Smooth muscle cell (in vitro differentiated cells): Measurements from ENCODE around the gene WNT3A. TPM values are rescaled to one million over a fixed set of nuclear protein-coding genes. Genes with fewer than 3 reads are reported as not detected.
A peak's percentile ranks its signal among the peaks of the same experiment; 100 is the strongest.

Experiments
- DNase-seq: peaks from one replicate; lab custom pipeline; 2025; ENCODE audit not compliant: unreplicated experiment; lab: John Stamatoyannopoulos, UW
- H2AFZ ChIP-seq: fragments of 200-600 bp; sonication (generic); 2 replicates; pipeline ENCODE4 v1.6.0; 2016; ENCODE audit warnings: antibody characterized with exemption, low read depth, mild to moderate bottlenecking
- H3F3A ChIP-seq: fragments of 200-600 bp; sonication (generic); 2 replicates; pipeline ENCODE4 v1.6.0; 2017; ENCODE audit warnings: antibody characterized with exemption, low read depth
- H3K27ac ChIP-seq: fragments of 200-600 bp; sonication (generic); 2 replicates; pipeline ENCODE4 v1.5.1; 2016; ENCODE audit warnings: low read depth, mild to moderate bottlenecking
- H3K27me3 ChIP-seq: fragments of 200-600 bp; sonication (generic); 2 replicates; pipeline ENCODE4 v1.6.1; 2016; ENCODE audit warnings: low read depth, mild to moderate bottlenecking
- H3K36me3 ChIP-seq: fragments of 200-600 bp; sonication (generic); 2 replicates; pipeline ENCODE4 v1.5.1; 2016; ENCODE audit warnings: low read depth
- H3K4me1 ChIP-seq: fragments of 200-600 bp; sonication (generic); 2 replicates; pipeline ENCODE4 v1.5.1; 2016; ENCODE audit warnings: low read depth
- H3K4me2 ChIP-seq: fragments of 200-600 bp; sonication (generic); 2 replicates; pipeline ENCODE4 v1.6.0; 2016; ENCODE audit warnings: mild to moderate bottlenecking
- H3K4me3 ChIP-seq: fragments of 200-600 bp; sonication (generic); 2 replicates; pipeline ENCODE4 v1.5.1; 2016; ENCODE audit warnings: mild to moderate bottlenecking
- H3K79me2 ChIP-seq: fragments of 200-600 bp; sonication (generic); 2 replicates; pipeline ENCODE4 v1.6.0; 2016; ENCODE audit warnings: low read depth, mild to moderate bottlenecking
- H3K9ac ChIP-seq: fragments of 200-600 bp; sonication (generic); 2 replicates; pipeline ENCODE4 v1.6.0; 2016; ENCODE audit warnings: low read depth
- H3K9me3 ChIP-seq: fragments of 200-600 bp; sonication (generic); replicated peaks from 2 replicates; pipeline ENCODE4 v1.5.1; 2016; ENCODE audit warnings: low read depth
- H4K20me1 ChIP-seq: fragments of 200-600 bp; sonication (generic); 2 replicates; pipeline ENCODE4 v1.6.0; 2016; ENCODE audit warnings: low read depth
- CTCF ChIP-seq: fragments of 200-600 bp; sonication (generic); IDR thresholded peaks from 2 replicates; pipeline ENCODE4 v1.5.1; 2017; ENCODE audit warnings: borderline replicate concordance, mild to moderate bottlenecking, antibody characterized with exemption; ENCODE audit not compliant: insufficient read depth, poor library complexity, severe bottlenecking
- WGBS: methylation state at CpG from one replicate; pipeline ENCODE4 v1.1.7; 2016; ENCODE audit warnings: low lambda C conversion rate; 5-methylcytosine and 5-hydroxymethylcytosine counted together
- polyA plus RNA-seq: library from polyadenylated mRNA; unstranded; fragments of >200 nt; fragmentation: Nextera tagmentation; extraction: Ambion mirVana; gene quantifications from 2 replicates; pipeline ENCODE4 v1.2.1, GENCODE V29; 2016
- total RNA-seq: library from RNA; depleted of rRNA; stranded (reverse); fragments of >200 nt; gene quantifications from 2 replicates; pipeline ENCODE4 v1.2.3, GENCODE V29; 2014

WNT3A gene
- total and polyA plus RNA-seq, 2 experiments from 2014 or later: 0.13 TPM; not detected in 1

- H3K27me3 ChIP-seq: peaks cover under 1% of the 10 kb centered on the region
- no peaks in the 10 kb centered on the region for H3K4me1 ChIP-seq
- peak overlapping the region; percentile 48 for H2AFZ ChIP-seq
- no peak overlapping the region for H3K4me3 ChIP-seq
- no peaks in the 10 kb centered on the region for H3F3A ChIP-seq
- no peaks in the 10 kb centered on the region for H3K79me2 ChIP-seq
- WGBS: 85% methylated on average over 21 of the region's 21 CpGs
- H3K9ac ChIP-seq: no peak overlapping the region
- no peaks in the 10 kb centered on the region for H3K36me3 ChIP-seq
- no peak for DNase-seq
- H3K27ac ChIP-seq: no peak overlapping the region
- no peaks in the 10 kb centered on the region for H3K9me3 ChIP-seq
- no peaks in the 10 kb centered on the region for H4K20me1 ChIP-seq
- no peak overlapping the region for H3K4me2 ChIP-seq
- no peak for TF ChIP-seq CTCF
Observed at GRCh38 chr1:228015276-228016180, 8.7 kb downstream of the WNT3A start.

- H3K4me1 ChIP-seq: no peaks in the 10 kb centered on the region
- no peak overlapping the region for H2AFZ ChIP-seq
- TF ChIP-seq CTCF: no peak
- H4K20me1 ChIP-seq: no peaks in the 10 kb centered on the region
- H3K4me2 ChIP-seq: no peak overlapping the region
- H3K4me3 ChIP-seq: no peak overlapping the region
- no peaks in the 10 kb centered on the region for H3K9me3 ChIP-seq
- H3K27me3 ChIP-seq: no peaks in the 10 kb centered on the region
- 91% methylated on average over 2 of the region's 2 CpGs for WGBS
- no peak overlapping the region for H3K9ac ChIP-seq
- H3K36me3 ChIP-seq: no peaks in the 10 kb centered on the region
- no peaks in the 10 kb centered on the region for H3K79me2 ChIP-seq
- H3F3A ChIP-seq: no peaks in the 10 kb centered on the region
- no peak overlapping the region for H3K27ac ChIP-seq
- DNase-seq: no peak
Observed at GRCh38 chr1:228016181-228016510, 9.3 kb downstream of the WNT3A start.

GRCh38 chr1:228016653-228017355 is 10.0 kb downstream of the WNT3A start:
- Histone ChIP-seq H3K79me2 (no peaks in the 10 kb centered on the region), H3K36me3 (no peaks in the 10 kb centered on the region), H3K4me1 (no peaks in the 10 kb centered on the region), H3K9me3 (no peaks in the 10 kb centered on the region), H3K4me3 (no peak overlapping the region), H3K27ac (no peak overlapping the region), H3K27me3 (no peaks in the 10 kb centered on the region), H3K9ac (no peak overlapping the region), H3K4me2 (no peak overlapping the region), H2AFZ (no peak overlapping the region), H4K20me1 (no peaks in the 10 kb centered on the region), H3F3A (no peaks in the 10 kb centered on the region)
- no peak for DNase-seq
- TF ChIP-seq CTCF: no peak
- WGBS: 92% methylated on average over 10 of the region's 12 CpGs
